KMS-11 (cell line): Measurements from ENCODE around the gene EMILIN2.

ENCODE experiments used
- H2AFZ ChIP-seq: fragments of 200-600 bp; sonication (generic); 2 replicates; pipeline ENCODE4 v1.6.1; 2016; ENCODE audit warnings: antibody characterized with exemption, mixed run types, low read depth
- H3K27ac ChIP-seq: fragments of 200-600 bp; sonication (generic); 2 replicates; pipeline ENCODE4 v1.6.1; 2016; ENCODE audit warnings: mild to moderate bottlenecking, mixed run types
- H3K27me3 ChIP-seq: fragments of 200-600 bp; sonication (generic); 2 replicates; pipeline ENCODE4 v1.6.1; 2017; ENCODE audit warnings: mild to moderate bottlenecking, low read depth, mixed run types, moderate library complexity; ENCODE audit not compliant: insufficient read depth
- H3K36me3 ChIP-seq: fragments of 200-600 bp; sonication (generic); 2 replicates; pipeline ENCODE4 v1.6.1; 2017; ENCODE audit warnings: mild to moderate bottlenecking, mixed run types; ENCODE audit not compliant: insufficient read depth
- H3K4me1 ChIP-seq: fragments of 200-600 bp; sonication (generic); 2 replicates; pipeline ENCODE4 v1.6.1; 2016; ENCODE audit warnings: mild to moderate bottlenecking, low read depth, mixed run types; ENCODE audit not compliant: poor library complexity, severe bottlenecking
- H3K4me2 ChIP-seq: fragments of 200-600 bp; sonication (generic); 2 replicates; pipeline ENCODE4 v1.7.0; 2016; ENCODE audit warnings: mild to moderate bottlenecking, mixed run types
- H3K4me3 ChIP-seq: fragments of 200-600 bp; sonication (generic); IDR thresholded peaks from 2 replicates; pipeline ENCODE4 v1.6.1; 2017; ENCODE audit warnings: low read depth, low read length, mixed read lengths; ENCODE audit not compliant: insufficient read depth
- H3K79me2 ChIP-seq: fragments of 200-600 bp; sonication (generic); 2 replicates; pipeline ENCODE4 v1.6.1; 2016; ENCODE audit warnings: low read depth, mixed run types; ENCODE audit not compliant: insufficient read depth
- H3K9ac ChIP-seq: fragments of 200-600 bp; sonication (generic); 2 replicates; pipeline ENCODE4 v1.6.1; 2016; ENCODE audit warnings: mild to moderate bottlenecking, mixed run types
- H4K20me1 ChIP-seq: fragments of 200-600 bp; sonication (generic); 2 replicates; pipeline ENCODE4 v1.6.1; 2016; ENCODE audit warnings: mild to moderate bottlenecking, mixed run types; ENCODE audit not compliant: insufficient read depth
- CTCF ChIP-seq: fragments of 200-600 bp; sonication (generic); conservative IDR thresholded peaks from 2 replicates; pipeline ENCODE4 v1.6.1; 2017; ENCODE audit warnings: low read depth, mild to moderate bottlenecking, antibody characterized with exemption, low read length, moderate library complexity, mixed read lengths

The EMILIN2 gene

DNA sequence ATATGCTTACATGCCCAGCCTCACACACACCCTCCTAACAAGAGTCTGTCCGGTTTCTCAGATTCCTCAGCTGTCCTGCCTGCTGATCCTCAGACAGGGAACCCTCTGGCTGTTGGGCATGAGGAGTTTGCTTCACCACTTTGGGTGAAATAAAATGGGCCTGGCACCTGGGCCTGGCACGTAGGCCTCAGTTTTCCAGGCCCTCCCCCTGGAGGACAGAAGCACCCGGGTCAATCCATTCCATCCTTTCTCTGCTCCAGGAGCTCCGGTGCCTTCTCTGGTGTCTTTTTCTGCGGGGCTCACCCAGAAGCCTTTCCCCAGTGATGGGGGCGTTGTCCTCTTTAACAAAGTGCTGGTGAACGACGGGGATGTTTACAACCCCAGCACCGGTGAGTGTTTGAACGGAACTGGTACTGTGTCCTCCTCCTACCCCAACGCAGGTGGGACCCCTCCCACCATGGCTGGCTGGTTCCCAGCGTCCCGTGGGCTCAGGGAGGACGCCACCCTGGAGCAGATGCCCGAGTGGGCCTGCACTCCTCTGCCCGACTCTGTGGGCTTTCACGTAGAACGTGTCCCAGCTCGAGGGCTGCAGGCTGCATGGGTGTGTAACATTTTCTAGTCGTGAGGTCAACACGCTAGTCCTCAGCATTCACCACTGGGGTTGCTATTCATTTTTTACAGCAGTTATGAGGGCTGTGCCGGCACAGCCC is 62.8 kb downstream of the EMILIN2 start:
- no peak overlapping the region for H3K9ac ChIP-seq
- no peak overlapping the region for H3K27ac ChIP-seq
- no peak overlapping the region for H2AFZ ChIP-seq
- no peaks in the 10 kb centered on the region for H3K4me1 ChIP-seq
- no peaks in the 10 kb centered on the region for H3K27me3 ChIP-seq
- H3K4me3 ChIP-seq: no peak overlapping the region
- H3K4me2 ChIP-seq: no peak overlapping the region
- H3K79me2 ChIP-seq: no peaks in the 10 kb centered on the region
- no peaks in the 10 kb centered on the region for H4K20me1 ChIP-seq
- no peak for TF ChIP-seq CTCF
- H3K36me3 ChIP-seq: no peaks in the 10 kb centered on the region

- no peaks in the 10 kb centered on the region for H3K36me3 ChIP-seq
- no peak for TF ChIP-seq CTCF
- H3K27ac ChIP-seq: no peak overlapping the region
- H2AFZ ChIP-seq: no peak overlapping the region
- H3K9ac ChIP-seq: no peak overlapping the region
- no peak overlapping the region for H3K4me3 ChIP-seq
- H3K79me2 ChIP-seq: no peaks in the 10 kb centered on the region
- H3K4me1 ChIP-seq: no peaks in the 10 kb centered on the region
- H3K4me2 ChIP-seq: no peak overlapping the region
- no peaks in the 10 kb centered on the region for H3K27me3 ChIP-seq
- no peaks in the 10 kb centered on the region for H4K20me1 ChIP-seq
Measured at GRCh38 chr18:2910261-2910660, 63.5 kb downstream of the EMILIN2 start.

DNA sequence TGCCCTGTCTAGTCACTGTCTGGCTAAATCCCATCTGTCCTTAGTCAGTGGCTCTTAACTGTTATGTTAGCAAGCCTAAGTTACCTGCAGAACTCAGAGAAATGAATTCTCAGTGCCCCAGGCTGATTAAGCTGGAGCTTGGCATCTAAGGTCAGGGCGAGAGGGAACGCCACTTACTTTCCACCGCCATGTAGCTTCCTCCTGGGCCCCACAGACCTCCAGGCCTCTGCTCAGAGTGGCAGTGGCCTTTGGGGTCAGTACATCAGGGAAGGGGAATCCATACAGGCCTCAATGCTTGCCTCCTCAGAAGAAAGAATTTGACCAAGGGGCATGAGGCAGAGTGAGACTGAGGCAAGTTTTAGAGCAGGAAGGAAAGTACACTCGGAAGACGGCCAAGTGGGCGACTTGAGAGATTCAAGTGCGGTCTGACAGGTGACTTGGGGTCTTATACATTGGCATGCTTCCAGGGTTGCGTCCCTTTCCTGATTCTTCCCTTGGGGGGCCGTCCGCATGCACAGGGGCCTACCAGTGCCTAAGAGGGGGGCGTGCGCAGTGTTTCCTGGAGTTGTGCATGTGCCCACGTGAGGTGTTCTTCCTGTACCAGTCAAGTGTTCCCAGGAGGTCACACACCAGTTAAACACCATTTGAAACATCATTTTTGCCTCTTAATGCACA is 64.1 kb downstream of the EMILIN2 start:
- TF ChIP-seq CTCF: no peak
- no peaks in the 10 kb centered on the region for H3K36me3 ChIP-seq
- no peak overlapping the region for H3K9ac ChIP-seq

GRCh38 chr18:2911533-2911932 is 64.7 kb downstream of the EMILIN2 start:
- Histone ChIP-seq H3K4me2 (no peak overlapping the region), H3K4me3 (no peak overlapping the region), H3K27ac (no peak overlapping the region), H3K36me3 (no peaks in the 10 kb centered on the region), H2AFZ (no peak overlapping the region), H3K9ac (no peak overlapping the region), H3K4me1 (no peaks in the 10 kb centered on the region), H3K79me2 (no peaks in the 10 kb centered on the region), H4K20me1 (no peaks in the 10 kb centered on the region), H3K27me3 (no peaks in the 10 kb centered on the region)
- TF ChIP-seq CTCF: no peak

More for the DNA sequence above, 64.1 kb downstream of the EMILIN2 start:
- Histone ChIP-seq H3K4me2 (no peak overlapping the region), H3K79me2 (no peaks in the 10 kb centered on the region), H3K4me3 (no peak overlapping the region), H3K27me3 (no peaks in the 10 kb centered on the region), H3K27ac (no peak overlapping the region), H2AFZ (no peak overlapping the region), H4K20me1 (no peaks in the 10 kb centered on the region), H3K4me1 (no peaks in the 10 kb centered on the region)
